Measurements from ENCODE around the gene MAPK4. TPM values are rescaled to one million over a fixed set of nuclear protein-coding genes. Genes with fewer than 3 reads are reported as not detected.

The MAPK4 gene
- total and polyA plus RNA-seq, 3 donors from 2014 or later = 9.3 to 18.1 (median 13.3) TPM

DNA sequence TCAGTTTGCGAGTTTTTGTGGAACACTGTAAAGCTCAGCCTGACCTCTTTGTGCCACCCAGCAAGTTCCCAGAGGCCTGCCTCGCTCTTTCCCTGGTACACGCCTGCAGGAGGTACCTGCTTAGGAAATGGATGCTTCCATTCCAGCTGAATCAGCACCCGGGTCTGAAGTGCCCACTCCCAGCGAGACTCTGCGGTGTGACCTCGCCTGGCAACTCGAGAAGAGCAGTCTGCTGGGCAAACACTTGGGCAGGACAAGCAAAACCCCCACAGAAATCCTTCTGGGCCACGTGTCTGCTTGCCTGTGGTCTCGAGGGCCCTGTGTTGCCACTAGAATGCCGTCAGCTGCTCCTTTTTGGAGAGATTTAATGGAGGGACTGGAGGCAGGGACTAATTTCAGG lies 127.6 kb downstream of the MAPK4 start:
- H3K27me3 ChIP-seq = no peaks in the 10 kb centered on the region
- DNase-seq = no peak
- TF ChIP-seq POLR2A (IDR thresholded peaks at IDR 0.05) = no peak
- TF ChIP-seq, protein P1, sequence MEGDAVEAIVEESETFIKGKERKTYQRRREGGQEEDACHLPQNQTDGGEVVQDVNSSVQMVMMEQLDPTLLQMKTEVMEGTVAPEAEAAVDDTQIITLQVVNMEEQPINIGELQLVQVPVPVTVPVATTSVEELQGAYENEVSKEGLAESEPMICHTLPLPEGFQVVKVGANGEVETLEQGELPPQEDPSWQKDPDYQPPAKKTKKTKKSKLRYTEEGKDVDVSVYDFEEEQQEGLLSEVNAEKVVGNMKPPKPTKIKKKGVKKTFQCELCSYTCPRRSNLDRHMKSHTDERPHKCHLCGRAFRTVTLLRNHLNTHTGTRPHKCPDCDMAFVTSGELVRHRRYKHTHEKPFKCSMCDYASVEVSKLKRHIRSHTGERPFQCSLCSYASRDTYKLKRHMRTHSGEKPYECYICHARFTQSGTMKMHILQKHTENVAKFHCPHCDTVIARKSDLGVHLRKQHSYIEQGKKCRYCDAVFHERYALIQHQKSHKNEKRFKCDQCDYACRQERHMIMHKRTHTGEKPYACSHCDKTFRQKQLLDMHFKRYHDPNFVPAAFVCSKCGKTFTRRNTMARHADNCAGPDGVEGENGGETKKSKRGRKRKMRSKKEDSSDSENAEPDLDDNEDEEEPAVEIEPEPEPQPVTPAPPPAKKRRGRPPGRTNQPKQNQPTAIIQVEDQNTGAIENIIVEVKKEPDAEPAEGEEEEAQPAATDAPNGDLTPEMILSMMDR (IDR thresholded peaks at IDR 0.05) = no peak
- H3K27ac ChIP-seq = no peak overlapping the region
- intact Hi-C loops (cut with DNase I; ENCODE audit: low total_unique reads) = no loop called here
- H3K36me3 ChIP-seq (ENCODE audit: low read depth, missing control alignments) = no peaks in the 10 kb centered on the region
- 90 to 91% methylated on average over 10 to 11 of the region's 11 CpGs for WGBS, 2 donors
- no peak overlapping the region for H3K4me3 ChIP-seq
- no peaks in the 10 kb centered on the region for H3K4me1 ChIP-seq
- H3K9me3 ChIP-seq = no peaks in the 10 kb centered on the region

DNA sequence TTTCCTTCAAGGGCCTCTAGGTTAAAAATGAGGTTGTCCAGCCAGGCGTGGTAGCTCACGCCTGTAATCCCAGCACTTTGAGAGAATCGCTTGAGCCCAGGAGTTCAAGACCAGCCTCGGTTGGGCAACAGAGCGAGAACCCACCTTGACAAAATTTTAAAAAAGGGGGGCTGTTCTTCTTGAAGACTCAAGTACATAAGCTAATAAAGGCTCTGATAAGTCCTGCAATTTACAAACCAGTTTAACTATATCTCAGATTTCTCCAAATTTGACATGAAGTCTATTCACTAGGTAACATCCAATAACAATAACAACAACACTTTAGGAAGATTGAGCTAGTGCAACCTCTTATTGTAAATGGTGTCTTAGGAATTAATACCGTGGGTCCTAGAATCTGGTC lies 129.7 kb downstream of the MAPK4 start:
- no peak overlapping the region for H3K27ac ChIP-seq
- intact Hi-C loops (cut with DNase I; ENCODE audit: low total_unique reads) = no loop called here
- no peaks in the 10 kb centered on the region for H3K4me1 ChIP-seq
- DNase-seq = no peak
- WGBS, 2 donors = 94 to 95% methylated on average over 6 of the region's 6 CpGs
- H3K36me3 ChIP-seq (ENCODE audit: low read depth, missing control alignments) = no peaks in the 10 kb centered on the region
- no peaks in the 10 kb centered on the region for H3K9me3 ChIP-seq
- no peak overlapping the region for H3K4me3 ChIP-seq
- H3K27me3 ChIP-seq = no peaks in the 10 kb centered on the region
- no peak for TF ChIP-seq POLR2A (IDR thresholded peaks at IDR 0.05)
- TF ChIP-seq, protein P1 (IDR thresholded peaks at IDR 0.05) = no peak

DNA sequence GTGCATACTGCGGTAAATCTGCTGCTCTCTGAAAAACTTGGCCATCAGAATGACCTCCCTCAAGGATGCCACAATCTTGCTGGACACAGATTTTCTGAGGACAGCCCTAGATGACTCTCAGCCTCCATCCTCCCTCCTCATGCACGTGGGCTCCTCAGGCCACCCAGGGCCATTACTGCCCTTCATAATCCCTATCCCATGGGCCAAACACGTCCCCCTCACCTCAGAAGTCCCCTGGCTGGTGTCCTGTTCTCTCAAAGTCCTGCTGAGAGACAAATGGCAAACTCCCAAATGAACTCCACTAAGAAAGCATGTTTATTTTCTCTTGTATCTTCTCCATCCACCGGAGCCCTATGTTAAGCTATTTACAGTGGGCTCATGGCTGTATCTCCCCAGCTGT lies 134.3 kb downstream of the MAPK4 start:
- no peaks in the 10 kb centered on the region for H3K36me3 ChIP-seq (ENCODE audit: low read depth, missing control alignments)
- no peak overlapping the region for H3K4me3 ChIP-seq
- no peaks in the 10 kb centered on the region for H3K27me3 ChIP-seq
- H3K9me3 ChIP-seq = no peaks in the 10 kb centered on the region
- WGBS, 2 donors = 73 to 82% methylated on average over 4 of the region's 4 CpGs
- no peak for DNase-seq
- H3K27ac ChIP-seq = no peak overlapping the region
- intact Hi-C loops (cut with DNase I; ENCODE audit: low total_unique reads) = no loop called here
- TF ChIP-seq POLR2A (IDR thresholded peaks at IDR 0.05) = no peak
- TF ChIP-seq, protein P1 (IDR thresholded peaks at IDR 0.05) = no peak
- no peaks in the 10 kb centered on the region for H3K4me1 ChIP-seq

DNA sequence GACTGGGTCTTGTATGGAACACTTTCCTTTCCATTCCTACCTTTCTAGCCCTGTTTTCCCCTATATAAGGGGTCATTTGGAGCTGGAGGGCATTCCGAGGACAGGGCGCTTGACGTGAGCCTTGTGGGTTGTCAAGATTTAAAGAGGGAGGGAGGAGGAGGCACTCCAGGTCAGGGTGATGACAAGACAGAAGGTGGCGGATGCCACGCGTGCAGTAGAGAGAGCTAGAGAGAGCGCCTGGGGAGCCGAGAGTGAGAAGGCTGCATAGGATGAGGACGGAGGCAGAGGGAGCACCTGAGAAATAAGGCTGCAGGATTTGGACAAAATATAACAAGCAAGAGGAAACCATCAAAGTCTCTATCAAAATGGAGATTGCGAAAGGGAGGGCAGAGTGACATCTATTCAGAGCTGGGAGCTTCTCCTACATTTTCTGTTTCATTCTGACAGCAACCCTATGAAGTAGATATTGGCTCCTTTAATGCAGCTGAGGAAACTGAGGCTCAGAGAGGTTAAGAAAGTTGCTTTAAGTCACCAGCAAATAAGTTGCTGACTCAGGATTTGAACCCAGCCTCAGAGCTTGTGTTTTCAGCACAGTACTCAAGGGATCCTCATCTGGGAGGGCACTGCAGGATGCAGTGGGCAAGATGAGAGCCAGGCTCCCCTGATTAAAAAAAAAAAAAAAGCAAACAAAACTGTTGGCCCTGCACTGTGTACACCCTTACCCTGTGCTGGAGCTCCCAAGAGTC lies 135.7 kb downstream of the MAPK4 start:
- TF ChIP-seq POLR2A (IDR thresholded peaks at IDR 0.05) = no peak
- TF ChIP-seq, protein P1 (IDR thresholded peaks at IDR 0.05) = no peak
- Histone ChIP-seq H3K36me3 (ENCODE audit: low read depth, missing control alignments) (no peaks in the 10 kb centered on the region), H3K9me3 (no peaks in the 10 kb centered on the region), H3K4me3 (no peak overlapping the region), H3K4me1 (no peaks in the 10 kb centered on the region), H3K27ac (no peak overlapping the region), H3K27me3 (no peaks in the 10 kb centered on the region)
- DNase-seq = no peak
- intact Hi-C loops (cut with DNase I; ENCODE audit: low total_unique reads) = no loop called here
- WGBS, 2 donors = 79 to 85% methylated on average over 10 of the region's 10 CpGs

DNA sequence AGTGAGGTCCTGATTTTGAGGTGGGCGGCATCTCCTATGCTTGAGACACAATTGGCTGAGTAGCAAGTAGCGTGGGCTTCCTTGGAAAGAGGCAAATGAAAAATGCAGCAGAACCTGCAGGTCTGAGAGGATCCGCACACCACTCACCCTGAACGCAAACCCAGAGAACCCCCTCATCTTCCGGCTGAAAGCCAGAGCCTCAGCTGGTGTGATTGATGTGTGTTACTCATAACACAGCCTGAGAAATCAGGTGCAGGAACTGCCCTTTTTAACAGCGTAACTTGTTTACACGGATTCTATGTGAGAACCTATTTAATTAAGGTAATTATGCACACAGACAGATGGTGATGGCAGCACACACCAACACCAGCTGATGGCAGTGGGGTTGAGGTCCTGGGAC lies 136.5 kb downstream of the MAPK4 start:
- no peak overlapping the region for H3K27ac ChIP-seq
- 73% methylated on average over 7 of the region's 7 CpGs for WGBS, 2 donors
- no peaks in the 10 kb centered on the region for H3K36me3 ChIP-seq (ENCODE audit: low read depth, missing control alignments)
- H3K4me3 ChIP-seq = no peak overlapping the region
- no peaks in the 10 kb centered on the region for H3K4me1 ChIP-seq
- TF ChIP-seq, protein P1 (IDR thresholded peaks at IDR 0.05) = no peak
- no peak for TF ChIP-seq POLR2A (IDR thresholded peaks at IDR 0.05)
- intact Hi-C loops (cut with DNase I; ENCODE audit: low total_unique reads) = no loop called here
- H3K9me3 ChIP-seq = no peaks in the 10 kb centered on the region
- no peak for DNase-seq
- no peaks in the 10 kb centered on the region for H3K27me3 ChIP-seq

All from testis (tissue), 3 donors.